ENCODE data around the gene KRT40.

The KRT40 gene

DNA sequence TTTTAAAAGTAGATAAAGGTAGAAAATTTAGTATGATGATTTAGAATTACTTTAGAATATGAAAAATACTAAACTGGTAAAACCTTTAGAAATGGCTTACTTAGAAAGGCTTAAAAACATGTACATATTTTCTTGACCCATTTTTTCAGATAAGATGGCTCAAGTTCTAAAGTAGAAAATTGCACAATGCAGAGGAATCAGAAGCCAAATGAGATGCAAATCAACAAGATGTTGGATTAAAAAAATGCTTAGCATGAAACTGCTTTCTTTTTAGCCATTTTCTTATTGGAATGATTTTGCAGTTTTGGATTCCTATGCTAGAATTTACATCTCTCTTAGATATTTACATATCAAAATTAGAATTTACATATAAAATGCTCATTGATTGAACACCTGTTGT is 26.3 kb upstream of the KRT40 start:
- H3K9me3 ChIP-seq (ENCODE audit: insufficient read depth, low read length): no peaks in the 10 kb centered on the region
- H3K36me3 ChIP-seq (replicated peaks; ENCODE audit: low read depth, low read length): no peaks in the 10 kb centered on the region
- H3K27ac ChIP-seq (ENCODE audit: low read length): no peak overlapping the region
- no peaks in the 10 kb centered on the region for H3K79me2 ChIP-seq (ENCODE audit: low read length)
- TF ChIP-seq, protein P1, sequence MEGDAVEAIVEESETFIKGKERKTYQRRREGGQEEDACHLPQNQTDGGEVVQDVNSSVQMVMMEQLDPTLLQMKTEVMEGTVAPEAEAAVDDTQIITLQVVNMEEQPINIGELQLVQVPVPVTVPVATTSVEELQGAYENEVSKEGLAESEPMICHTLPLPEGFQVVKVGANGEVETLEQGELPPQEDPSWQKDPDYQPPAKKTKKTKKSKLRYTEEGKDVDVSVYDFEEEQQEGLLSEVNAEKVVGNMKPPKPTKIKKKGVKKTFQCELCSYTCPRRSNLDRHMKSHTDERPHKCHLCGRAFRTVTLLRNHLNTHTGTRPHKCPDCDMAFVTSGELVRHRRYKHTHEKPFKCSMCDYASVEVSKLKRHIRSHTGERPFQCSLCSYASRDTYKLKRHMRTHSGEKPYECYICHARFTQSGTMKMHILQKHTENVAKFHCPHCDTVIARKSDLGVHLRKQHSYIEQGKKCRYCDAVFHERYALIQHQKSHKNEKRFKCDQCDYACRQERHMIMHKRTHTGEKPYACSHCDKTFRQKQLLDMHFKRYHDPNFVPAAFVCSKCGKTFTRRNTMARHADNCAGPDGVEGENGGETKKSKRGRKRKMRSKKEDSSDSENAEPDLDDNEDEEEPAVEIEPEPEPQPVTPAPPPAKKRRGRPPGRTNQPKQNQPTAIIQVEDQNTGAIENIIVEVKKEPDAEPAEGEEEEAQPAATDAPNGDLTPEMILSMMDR (IDR thresholded peaks at IDR 0.05; ENCODE audit: low read depth, low read length): no peak
- TF ChIP-seq EZH2phosphoT487 (IDR thresholded peaks at IDR 0.05; ENCODE audit: low read depth): no peak
- H3K4me2 ChIP-seq (ENCODE audit: low read length): no peak overlapping the region
- H3K4me3 ChIP-seq (ENCODE audit: low read length): no peak overlapping the region
- H2AFZ ChIP-seq (ENCODE audit: low read depth, low read length): no peak overlapping the region
- H3K4me1 ChIP-seq (ENCODE audit: low read length): no peaks in the 10 kb centered on the region
- H4K20me1 ChIP-seq (ENCODE audit: insufficient read depth, low read length): no peaks in the 10 kb centered on the region
- no peak overlapping the region for H3K9ac ChIP-seq (ENCODE audit: low read length)
- H3K27me3 ChIP-seq (ENCODE audit: low read depth, low read length): peaks cover 17% of the 10 kb centered on the region

GRCh38 chr17:41009936-41010335 is 25.8 kb upstream of the KRT40 start:
- H3K4me2 ChIP-seq (ENCODE audit: low read length): no peak overlapping the region
- no peak overlapping the region for H3K9ac ChIP-seq (ENCODE audit: low read length)
- H2AFZ ChIP-seq (ENCODE audit: low read depth, low read length): no peak overlapping the region
- H3K4me3 ChIP-seq (ENCODE audit: low read length): no peak overlapping the region
- H3K27me3 ChIP-seq (ENCODE audit: low read depth, low read length): peaks cover 14% of the 10 kb centered on the region
- TF ChIP-seq, protein P1 (IDR thresholded peaks at IDR 0.05; ENCODE audit: low read depth, low read length): no peak
- no peak for TF ChIP-seq EZH2phosphoT487 (IDR thresholded peaks at IDR 0.05; ENCODE audit: low read depth)
- no peaks in the 10 kb centered on the region for H3K36me3 ChIP-seq (replicated peaks; ENCODE audit: low read depth, low read length)
- no peaks in the 10 kb centered on the region for H4K20me1 ChIP-seq (ENCODE audit: insufficient read depth, low read length)
- no peak overlapping the region for H3K27ac ChIP-seq (ENCODE audit: low read length)
- H3K9me3 ChIP-seq (ENCODE audit: insufficient read depth, low read length): no peaks in the 10 kb centered on the region
- H3K4me1 ChIP-seq (ENCODE audit: low read length): no peaks in the 10 kb centered on the region
- no peaks in the 10 kb centered on the region for H3K79me2 ChIP-seq (ENCODE audit: low read length)

GRCh38 chr17:41009301-41009760 is 25.2 kb upstream of the KRT40 start:
- Histone ChIP-seq H3K4me3 (ENCODE audit: low read length) (no peak overlapping the region), H2AFZ (ENCODE audit: low read depth, low read length) (no peak overlapping the region), H3K4me2 (ENCODE audit: low read length) (no peak overlapping the region), H3K27ac (ENCODE audit: low read length) (no peak overlapping the region), H3K4me1 (ENCODE audit: low read length) (no peaks in the 10 kb centered on the region), H4K20me1 (ENCODE audit: insufficient read depth, low read length) (no peaks in the 10 kb centered on the region), H3K36me3 (replicated peaks; ENCODE audit: low read depth, low read length) (no peaks in the 10 kb centered on the region), H3K9ac (ENCODE audit: low read length) (no peak overlapping the region), H3K9me3 (ENCODE audit: insufficient read depth, low read length) (no peaks in the 10 kb centered on the region), H3K27me3 (ENCODE audit: low read depth, low read length) (peaks cover 16% of the 10 kb centered on the region), H3K79me2 (ENCODE audit: low read length) (no peaks in the 10 kb centered on the region)
- TF ChIP-seq, protein P1 (IDR thresholded peaks at IDR 0.05; ENCODE audit: low read depth, low read length): no peak
- TF ChIP-seq EZH2phosphoT487 (IDR thresholded peaks at IDR 0.05; ENCODE audit: low read depth): no peak

GRCh38 chr17:41008811-41009210 is 24.7 kb upstream of the KRT40 start, which contains the start of gene KRTAP3-1:
KRTAP3-1 (minus strand) TSS chr17:41009128; CDS start chr17:41009074, 54 bp downstream.
- Histone ChIP-seq H3K4me2 (ENCODE audit: low read length) (no peak within 1 kb of the TSS), H2AFZ (ENCODE audit: low read depth, low read length) (no peak within 1 kb of the TSS), H3K4me3 (ENCODE audit: low read length) (no peak within 1 kb of the TSS), H3K36me3 (replicated peaks; ENCODE audit: low read depth, low read length) (no peaks in the 10 kb centered on the region), H3K4me1 (ENCODE audit: low read length) (no peaks in the 10 kb centered on the region), H3K27ac (ENCODE audit: low read length) (no peak within 1 kb of the TSS), H3K9ac (ENCODE audit: low read length) (no peak within 1 kb of the TSS), H3K27me3 (ENCODE audit: low read depth, low read length) (peaks cover 21% of the 10 kb centered on the region), H3K9me3 (ENCODE audit: insufficient read depth, low read length) (no peaks in the 10 kb centered on the region), H3K79me2 (ENCODE audit: low read length) (no peaks in the 10 kb centered on the region), H4K20me1 (ENCODE audit: insufficient read depth, low read length) (no peaks in the 10 kb centered on the region)
- no peak for TF ChIP-seq EZH2phosphoT487 (IDR thresholded peaks at IDR 0.05; ENCODE audit: low read depth)
- TF ChIP-seq, protein P1 (IDR thresholded peaks at IDR 0.05; ENCODE audit: low read depth, low read length): no peak
